Activated CD4-positive, alpha-beta T cell treated with anti-CD3 and anti-CD28 coated beads for 4 hours (primary cell): Measurements from ENCODE around the gene EAPP.
"Not testable (repeated sequence)": the region's sequence is repeated elsewhere in the genome, so short reads cannot be mapped to it uniquely, and the experiment has no call there.

Experiments
- DNase-seq, 2 donors: peaks; one replicate each; pipeline ENCODE4 v3.0.0-alpha.2; 2020

The EAPP gene

GRCh38 chr14:34478261-34478660 lies 61.2 kb downstream of the EAPP start:
- no peak for DNase-seq

GRCh38 chr14:34476036-34476435 lies 63.5 kb downstream of the EAPP start:
- DNase-seq, result not testable (repeated sequence)

- no peak for DNase-seq
Observed at GRCh38 chr14:34475163-34475562, 64.3 kb downstream of the EAPP start.

GRCh38 chr14:34474187-34474679 lies 65.3 kb downstream of the EAPP start:
- no peak for DNase-seq

GRCh38 chr14:34472706-34473279 lies 66.7 kb downstream of the EAPP start:
- DNase-seq, result no peak

GRCh38 chr14:34470319-34470718 lies 69.2 kb downstream of the EAPP start:
- no peak for DNase-seq

GRCh38 chr14:34466691-34467090 lies 72.8 kb downstream of the EAPP start:
- no peak for DNase-seq
